DOHH2 (cell line): ENCODE results near the gene TARP.
"Not testable (repeated sequence)": the region's sequence is repeated elsewhere in the genome, so short reads cannot be mapped to it uniquely, and the experiment has no call there.

ENCODE experiments used
- CTCF ChIP-seq: fragments of 200-600 bp; sonication (generic); IDR thresholded peaks from one replicate; pipeline ENCODE4 v1.5.1; 2014; ENCODE audit warnings: antibody characterized with exemption, mild to moderate bottlenecking, low read depth, low read length; ENCODE audit not compliant: poor library complexity, severe bottlenecking
- EZH2phosphoT487 ChIP-seq: fragments of 200-600 bp; sonication (generic); IDR thresholded peaks from 2 replicates; pipeline ENCODE4 v1.6.1; 2017; ENCODE audit warnings: borderline replicate concordance, mild to moderate bottlenecking, antibody characterized with exemption, low read length, moderate library complexity, mixed read lengths

GRCh38 chr7:38239129-38239528 lies 34.3 kb downstream of the TARP start:
- TF ChIP-seq CTCF, EZH2phosphoT487: not testable (repeated sequence)
